Endothelial cell of hepatic sinusoid (primary cell): ENCODE data around the gene AMIGO1.
"Not testable (repeated sequence)": the region's sequence is repeated elsewhere in the genome, so short reads cannot be mapped to it uniquely, and the experiment has no call there.

ENCODE experiments used
- in situ Hi-C: cut with HindIII; loops from 2 replicates; pipeline ENCODE4 v1.10.0; 2017; ENCODE audit warnings: low sequenced_read_pairs

Gene AMIGO1

GRCh38 chr1:109488696-109489095 lies 20.8 kb downstream of the AMIGO1 start:
- in situ Hi-C loops: no loop called here

GRCh38 chr1:109488201-109488600 lies 21.3 kb downstream of the AMIGO1 start:
- in situ Hi-C loops: no loop called here

GRCh38 chr1:109487261-109487660 lies 22.3 kb downstream of the AMIGO1 start:
- in situ Hi-C loops: no loop called here

GRCh38 chr1:109485001-109485400 lies 24.5 kb downstream of the AMIGO1 start:
- in situ Hi-C loops: no loop called here

GRCh38 chr1:109484519-109484975 lies 25.0 kb downstream of the AMIGO1 start:
- in situ Hi-C loops: no loop called here

GRCh38 chr1:109483672-109484518 lies 25.6 kb downstream of the AMIGO1 start, which contains the start of gene ATXN7L2:
Gene ATXN7L2 (plus strand): TSS chr1:109483905. CDS start chr1:109483954, 49 bp downstream.
- in situ Hi-C loops: no loop called here

GRCh38 chr1:109482791-109483671 lies 26.5 kb downstream of the AMIGO1 start:
- in situ Hi-C loops: no loop called here

GRCh38 chr1:109482242-109482641 lies 27.3 kb downstream of the AMIGO1 start:
- in situ Hi-C loops: no loop called here

- in situ Hi-C loops: no loop called here
Measured at GRCh38 chr1:109481646-109482045, 27.9 kb downstream of the AMIGO1 start.

- in situ Hi-C loops: no loop called here
Measured at GRCh38 chr1:109479901-109480300, 29.6 kb downstream of the AMIGO1 start.

GRCh38 chr1:109479311-109479710 lies 30.2 kb downstream of the AMIGO1 start:
- in situ Hi-C loops: no loop called here

GRCh38 chr1:109478806-109479205 lies 30.7 kb downstream of the AMIGO1 start:
- in situ Hi-C loops: no loop called here

- in situ Hi-C loops: no loop called here
Measured at GRCh38 chr1:109477821-109478220, 31.7 kb downstream of the AMIGO1 start.

- in situ Hi-C loops: no loop called here
Measured at GRCh38 chr1:109476825-109477224, 32.7 kb downstream of the AMIGO1 start.

GRCh38 chr1:109475261-109475660 lies 34.3 kb downstream of the AMIGO1 start:
- in situ Hi-C loops: no loop called here

GRCh38 chr1:109474697-109475096 lies 34.8 kb downstream of the AMIGO1 start:
- in situ Hi-C loops: no loop called here

GRCh38 chr1:109473284-109474057 lies 36.1 kb downstream of the AMIGO1 start:
- in situ Hi-C loops: not testable (repeated sequence)

- in situ Hi-C loops: no loop called here
Measured at GRCh38 chr1:109472779-109473178, 36.7 kb downstream of the AMIGO1 start.

GRCh38 chr1:109470245-109470644 lies 39.3 kb downstream of the AMIGO1 start:
- in situ Hi-C loops: no loop called here

GRCh38 chr1:109468903-109469302 lies 40.6 kb downstream of the AMIGO1 start:
- in situ Hi-C loops: no loop called here

- in situ Hi-C loops: no loop called here
Measured at GRCh38 chr1:109468061-109468460, 41.5 kb downstream of the AMIGO1 start.
